22Rv1 (cell line): ENCODE measurements around the gene CCL21.
"Not testable (repeated sequence)": the region's sequence is repeated elsewhere in the genome, so short reads cannot be mapped to it uniquely, and the experiment has no call there.

Source experiments
- H3K27ac ChIP-seq: fragments of 450-650 bp; 2 replicates; pipeline ENCODE4 v1.5.1; 2017
- CTCF ChIP-seq: fragments of 450-650 bp; IDR thresholded peaks from 2 replicates; pipeline ENCODE4 v1.5.1; 2017; ENCODE audit warnings: mild to moderate bottlenecking
- ZFX ChIP-seq: fragments of 450-650 bp; IDR thresholded peaks from 2 replicates; pipeline ENCODE4 v1.6.1; 2017; ENCODE audit warnings: antibody characterized with exemption, borderline replicate concordance

CCL21 gene

GRCh38 chr9:34710023-34710422, at the start of gene CCL21:
CCL21 (minus strand) TSS chr9:34710136; CDS start chr9:34710066, 70 bp downstream.
- H3K27ac ChIP-seq: no peak within 1 kb of the TSS
- TF ChIP-seq CTCF (no peak), ZFX (no peak)

- no peak overlapping the region for H3K27ac ChIP-seq
- TF ChIP-seq CTCF (no peak), ZFX (no peak)
Measured at GRCh38 chr9:34759432-34760134, 49.6 kb upstream of the CCL21 start.

- not testable (repeated sequence) for H3K27ac ChIP-seq
Measured at GRCh38 chr9:34750320-34750719, 40.4 kb upstream of the CCL21 start.

GRCh38 chr9:34746526-34746925, 36.6 kb upstream of the CCL21 start:
- TF ChIP-seq CTCF: no peak
- no peak for TF ChIP-seq ZFX

GRCh38 chr9:34744295-34745221, 34.6 kb upstream of the CCL21 start:
- H3K27ac ChIP-seq: no peak overlapping the region
- TF ChIP-seq ZFX: no peak

More at GRCh38 chr9:34746526-34746925, 36.6 kb upstream of the CCL21 start:
- H3K27ac ChIP-seq: no peak overlapping the region

- TF ChIP-seq ZFX: no peak
- no peak for TF ChIP-seq CTCF
- H3K27ac ChIP-seq: no peak overlapping the region
Measured at GRCh38 chr9:34742710-34743109, 32.8 kb upstream of the CCL21 start.

- H3K27ac ChIP-seq: no peak overlapping the region
- TF ChIP-seq CTCF: no peak
- TF ChIP-seq ZFX: no peak
Measured at GRCh38 chr9:34741628-34742027, 31.7 kb upstream of the CCL21 start.

GRCh38 chr9:34740176-34740575, 30.2 kb upstream of the CCL21 start:
- H3K27ac ChIP-seq: not testable (repeated sequence)

GRCh38 chr9:34737677-34738260, 27.8 kb upstream of the CCL21 start:
- no peak overlapping the region for H3K27ac ChIP-seq
- TF ChIP-seq ZFX (no peak), CTCF (no peak)
